ENCODE results near the gene WDFY2. TPM values are rescaled to one million over a fixed set of nuclear protein-coding genes. Genes with fewer than 3 reads are reported as not detected.
A peak's percentile ranks its signal among the peaks of the same experiment; 100 is the strongest.

Gene WDFY2
- total and polyA plus RNA-seq, 2 of the 8 experiments (the other 6 are each of a cell fraction or from before 2014, with no cell fraction given): 13.9 to 29.0 TPM

DNA sequence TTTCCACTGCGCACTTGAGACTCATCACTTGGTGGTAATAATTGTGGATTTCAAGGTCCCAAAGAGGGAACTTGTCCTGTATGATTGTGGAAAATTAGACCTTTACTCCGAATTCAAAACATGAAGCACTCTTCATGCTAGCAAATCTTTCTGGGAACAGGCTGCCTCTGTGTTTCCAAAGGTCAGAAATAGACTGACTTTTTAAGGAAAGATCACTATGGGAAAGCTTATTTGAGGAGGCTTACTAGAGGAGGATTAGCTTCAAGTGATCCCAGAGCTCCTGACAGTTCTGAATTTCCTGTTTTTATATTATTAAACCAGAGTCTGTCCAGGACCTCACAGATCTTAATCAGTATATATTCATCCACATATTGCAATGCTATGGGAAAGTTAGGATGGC, 5.5 kb downstream of the WDFY2 start:
- H2BK12ac ChIP-seq (ENCODE audit: low read depth, low read length): no peak overlapping the region
- H3K27me3 ChIP-seq (replicated peaks in 1 of 4; ENCODE audit: control insufficient read depth in 3 of 4, extremely low read depth in 1 of 4, insufficient read depth in 3 of 4, low read length in 3 of 4): no peaks in the 10 kb centered on the region
- peaks cover 4 to 5% of the 10 kb centered on the region in 2 experiments for H4K20me1 ChIP-seq (replicated peaks in 1 of 2; ENCODE audit: control insufficient read depth in 1 of 2, insufficient read depth in 2 of 2, low read length in 2 of 2)
- H3K4me3 ChIP-seq (ENCODE audit: extremely low read depth in 1 of 4, insufficient read depth in 2 of 4, low read depth in 3 of 4, low read length in 4 of 4): peak overlapping the region in 1 of 4 experiments; percentile 37; a peak in 1 of 8 replicates
- peak overlapping the region; percentile 40 to 42; a peak in 1 of 4 replicates for H3K4me2 ChIP-seq (ENCODE audit: insufficient read depth in 1 of 2, low read depth in 2 of 2, low read length in 2 of 2)
- 0 out of 2 replicates have a peak overlapping the region, but pooled peaks have one; percentile 8 for H3K27ac ChIP-seq (ENCODE audit: low read depth, low read length)
- H3K79me2 ChIP-seq (ENCODE audit: control insufficient read depth in 1 of 2, insufficient read depth in 2 of 2, low read length in 2 of 2): peaks cover 10 to 98% of the 10 kb centered on the region in 2 experiments; a peak in 3 of 4 replicates
- peaks cover 3% of the 10 kb centered on the region for H3K23me2 ChIP-seq (ENCODE audit: low read depth, low read length)
- H3K9me3 ChIP-seq (ENCODE audit: insufficient read depth in 2 of 2, low read depth in 1 of 2, low read length in 1 of 2): no peaks in the 10 kb centered on the region
- H3K4me1 ChIP-seq (replicated peaks in 1 of 4; ENCODE audit: control insufficient read depth in 3 of 4, insufficient read depth in 4 of 4, low read length in 3 of 4): peaks cover 3 to 32% (median 17%) of the 10 kb centered on the region in 4 experiments
- H2BK15ac ChIP-seq (ENCODE audit: low read length): no peak overlapping the region
- H3K23ac ChIP-seq (ENCODE audit: insufficient read length): no peak overlapping the region
- H4K91ac ChIP-seq (replicated peaks; ENCODE audit: insufficient read length, low read length): no peak overlapping the region
- no peak overlapping the region for H2BK120ac ChIP-seq (replicated peaks; ENCODE audit: low read depth, low read length)
- no peak overlapping the region for H3K14ac ChIP-seq (ENCODE audit: insufficient read length)
- H3K56ac ChIP-seq (replicated peaks; ENCODE audit: insufficient read length, low read depth, low read length): no peak overlapping the region
- FAIRE-seq (no peak), DNase-seq (ENCODE audit: low read depth in 1 of 2, low spot score in 2 of 2) (no peak)
- no peak overlapping the region for H2BK20ac ChIP-seq (ENCODE audit: low read length)
- no peak overlapping the region for H3K18ac ChIP-seq (ENCODE audit: extremely low read depth, low read length)
- H3K79me1 ChIP-seq (ENCODE audit: low read depth, low read length): no peaks in the 10 kb centered on the region; the same call in 1 of the 2 replicates
- 82% methylated on average over 2 of the region's 2 CpGs; no CpG with 5 or more reads in 1 of the 2 experiments for WGBS, 2 experiments (ENCODE audit: extremely low coverage in 1 of 2, insufficient coverage in 1 of 2, insufficient read length in 1 of 2, insufficient replicate concordance in 2 of 2, low coverage in 1 of 2, low lambda C conversion rate in 2 of 2, missing lambda C conversion rate in 1 of 2)
- no peak overlapping the region for H2AFZ ChIP-seq (ENCODE audit: low read length)
- H3K9ac ChIP-seq (replicated peaks in 1 of 4; ENCODE audit: extremely low read depth in 1 of 4, low read depth in 3 of 4, low read length in 3 of 4): peak overlapping the region in 1 of 4 experiments; percentile 34; a peak in 1 of 7 replicates
- ChIA-PET CTCF (ENCODE audit: partially characterized antibody) (interaction anchor here (1.1 kb wide), 1 partner anchor 24 kb away, joined by 3 read pairs; no protein-coding TSS in a partner anchor), POLR2A (ENCODE audit: partially characterized antibody) (interaction anchor here (1.3 to 2.2 kb wide), 2 partner anchors 9 to 137 kb away, joined by 3 to 8 read pairs; partner anchors contain the start of gene INTS6)
- peak overlapping the region; percentile 51 for H4K5ac ChIP-seq (ENCODE audit: insufficient read length, low read depth, low read length)
- H2BK5ac ChIP-seq (ENCODE audit: low read depth, low read length): no peak overlapping the region
- H4K8ac ChIP-seq (ENCODE audit: extremely low read depth, insufficient read depth, low read length): no peak overlapping the region
- H2AK5ac ChIP-seq (ENCODE audit: low read depth, low read length): no peak overlapping the region
- H3K4ac ChIP-seq (replicated peaks; ENCODE audit: insufficient read length, low read depth, low read length): no peak overlapping the region
- no peaks in the 10 kb centered on the region for H3K36me3 ChIP-seq (ENCODE audit: control insufficient read depth in 2 of 4, insufficient read depth in 4 of 4, low read length in 3 of 4)
- TF ChIP-seq BRCA1 (IDR thresholded peaks at IDR 0.05; ENCODE audit: low read depth, low read length): no peak

Data from H1 (cell line).